GM21360 (cell line): Measurements from ENCODE around the gene SLC44A5.
"Not testable (repeated sequence)": the region's sequence is repeated elsewhere in the genome, so short reads cannot be mapped to it uniquely, and the experiment has no call there.

Experiments
- ATAC-seq: cut with Tn5 transposase; IDR thresholded peaks from one replicate; pipeline ENCODE4 v1.9.1; 2021; ENCODE audit warnings: mild to moderate bottlenecking, moderate library complexity; ENCODE audit not compliant: unreplicated experiment

The SLC44A5 gene

GRCh38 chr1:75375476-75376447 is 235.2 kb downstream of the SLC44A5 start:
- ATAC-seq, result not testable (repeated sequence)

GRCh38 chr1:75373542-75374159 is 237.3 kb downstream of the SLC44A5 start:
- no peak for ATAC-seq

- ATAC-seq, result no peak
Measured at GRCh38 chr1:75366595-75366994, 244.3 kb downstream of the SLC44A5 start.

- peak; percentile 60 for ATAC-seq
Measured at GRCh38 chr1:75361260-75361659, 249.7 kb downstream of the SLC44A5 start.

- not testable (repeated sequence) for ATAC-seq
Measured at GRCh38 chr1:75354267-75354666, 256.6 kb downstream of the SLC44A5 start.

- ATAC-seq, result no peak
Measured at GRCh38 chr1:75353051-75353450, 257.9 kb downstream of the SLC44A5 start.

- ATAC-seq, result no peak
Measured at GRCh38 chr1:75345538-75346292, 265.2 kb downstream of the SLC44A5 start.

GRCh38 chr1:75342786-75343185 is 268.1 kb downstream of the SLC44A5 start:
- ATAC-seq, result no peak

- peak; percentile 49 for ATAC-seq
Measured at GRCh38 chr1:75341537-75341936, 269.4 kb downstream of the SLC44A5 start.

- peak; percentile 96 for ATAC-seq
Measured at GRCh38 chr1:75338616-75339483, 272.1 kb downstream of the SLC44A5 start.

- ATAC-seq, result no peak
Measured at GRCh38 chr1:75334876-75335389, 276.0 kb downstream of the SLC44A5 start.

- ATAC-seq, result no peak
Measured at GRCh38 chr1:75330624-75331023, 280.3 kb downstream of the SLC44A5 start.

- no peak for ATAC-seq
Measured at GRCh38 chr1:75328691-75329090, 282.2 kb downstream of the SLC44A5 start.

GRCh38 chr1:75327395-75327794 is 283.5 kb downstream of the SLC44A5 start:
- ATAC-seq, result no peak

GRCh38 chr1:75317976-75318375 is 292.9 kb downstream of the SLC44A5 start:
- no peak for ATAC-seq

GRCh38 chr1:75316230-75316629 is 294.7 kb downstream of the SLC44A5 start:
- no peak for ATAC-seq

- ATAC-seq, result no peak
Measured at GRCh38 chr1:75312620-75313019, 298.3 kb downstream of the SLC44A5 start.

GRCh38 chr1:75310067-75310466 is 300.8 kb downstream of the SLC44A5 start:
- no peak for ATAC-seq

GRCh38 chr1:75308365-75308764 is 302.5 kb downstream of the SLC44A5 start:
- ATAC-seq, result no peak

GRCh38 chr1:75305061-75305460 is 305.9 kb downstream of the SLC44A5 start:
- no peak for ATAC-seq
